NCI-H748 (cell line): ENCODE measurements around the gene GAD2.

Experiments
- DNase-seq: peaks from one replicate; lab custom pipeline; 2025; ENCODE audit not compliant: unreplicated experiment; lab: John Stamatoyannopoulos, UW

The GAD2 gene

GRCh38 chr10:26216585-26217395 lies at the start of gene GAD2:
Gene GAD2 (plus strand): TSS chr10:26216774. CDS start chr10:26216810, 36 bp downstream.
- DNase-seq = peak; percentile 58

GRCh38 chr10:26169466-26169865 lies 47.1 kb upstream of the GAD2 start:
- no peak for DNase-seq

- no peak for DNase-seq
These were observed 44.4 kb upstream of the GAD2 start for GRCh38 chr10:26172131-26172530.

DNA sequence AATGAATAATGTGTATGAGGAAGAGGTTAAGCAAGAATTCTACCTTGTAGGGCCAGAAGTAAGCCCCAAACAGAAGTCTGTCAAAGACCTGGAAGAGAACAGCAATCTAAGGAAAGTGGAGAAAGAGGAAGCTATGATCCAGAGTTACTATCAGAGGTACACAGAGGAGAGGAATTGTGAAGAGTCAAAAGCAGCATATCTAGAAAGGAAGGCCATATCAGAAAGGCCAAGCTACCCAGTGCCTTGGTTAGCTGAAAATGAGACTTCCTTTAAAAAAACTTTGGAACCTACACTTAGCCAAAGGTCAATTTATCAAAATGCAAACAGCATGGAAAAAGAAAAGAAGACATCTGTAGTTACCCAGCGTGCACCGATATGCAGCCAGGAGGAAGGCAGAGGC lies 42.7 kb upstream of the GAD2 start:
- no peak for DNase-seq

GRCh38 chr10:26177341-26177740 lies 39.2 kb upstream of the GAD2 start:
- DNase-seq = no peak

GRCh38 chr10:26194275-26194674 lies 22.3 kb upstream of the GAD2 start:
- DNase-seq = no peak

DNA sequence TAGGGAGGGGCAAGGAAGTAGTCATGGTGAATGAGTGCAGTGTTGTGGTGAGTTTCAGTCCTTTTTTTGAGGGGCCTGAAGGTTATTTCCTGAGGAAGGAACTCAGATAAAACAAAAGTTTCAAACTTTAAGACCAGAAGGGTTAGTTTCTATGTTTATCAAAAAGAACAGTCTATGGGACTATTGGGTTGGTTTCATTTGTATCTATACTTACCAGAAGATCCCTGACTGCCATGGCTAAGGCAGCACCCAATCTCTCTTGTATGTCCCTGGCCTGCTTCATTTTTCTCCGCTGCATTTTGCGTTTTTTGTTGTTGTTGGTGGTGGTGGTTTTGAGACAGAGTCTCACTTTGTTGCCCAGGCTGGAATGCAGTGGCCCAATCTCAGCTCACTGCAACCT lies 19.3 kb upstream of the GAD2 start:
- no peak for DNase-seq

- DNase-seq = no peak
These were observed 18.5 kb upstream of the GAD2 start for GRCh38 chr10:26198119-26198518.

- DNase-seq = peak; percentile 73
These were observed 16.7 kb upstream of the GAD2 start for GRCh38 chr10:26199841-26200240.

DNA sequence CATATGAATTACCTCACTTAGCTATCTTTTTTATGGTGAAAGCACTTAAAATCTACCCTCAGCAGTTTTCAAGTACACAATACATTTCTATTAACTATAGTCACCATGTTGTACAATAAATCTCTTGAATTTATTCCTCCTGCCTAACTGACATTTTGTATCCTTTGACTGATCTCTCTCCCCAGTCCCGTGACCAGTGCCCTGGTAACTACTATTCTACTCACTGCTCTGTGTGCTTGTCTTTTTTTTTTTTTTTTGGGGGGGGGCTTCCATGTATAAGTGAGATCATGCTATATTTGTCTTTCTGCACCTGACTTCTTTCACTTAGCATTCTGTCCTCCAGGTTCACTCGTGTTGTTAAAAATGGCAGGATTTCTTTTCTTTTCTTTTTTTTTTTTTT lies 11.4 kb upstream of the GAD2 start:
- DNase-seq = no peak

- no peak for DNase-seq
These were observed 4.7 kb upstream of the GAD2 start for GRCh38 chr10:26211781-26212444.

DNA sequence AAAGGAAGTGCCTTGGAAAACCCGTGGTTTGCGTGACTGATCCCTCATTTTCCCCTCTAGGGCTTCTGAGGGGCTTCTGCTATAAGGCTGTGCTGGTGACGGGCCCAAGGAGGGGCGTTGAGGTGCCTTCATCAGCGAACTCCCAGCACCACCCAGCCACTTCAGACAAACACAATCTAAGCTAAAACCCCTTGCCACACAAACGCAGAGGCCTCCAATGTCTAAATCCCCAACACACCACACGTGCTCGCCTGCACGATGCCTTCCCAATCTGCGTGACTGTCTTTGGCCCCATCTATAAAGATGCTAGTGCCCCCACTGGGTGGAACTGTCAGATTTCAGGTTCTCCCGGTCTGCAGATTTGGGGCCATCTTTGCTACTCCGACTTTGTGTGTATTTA lies 4.1 kb upstream of the GAD2 start:
- no peak for DNase-seq

DNA sequence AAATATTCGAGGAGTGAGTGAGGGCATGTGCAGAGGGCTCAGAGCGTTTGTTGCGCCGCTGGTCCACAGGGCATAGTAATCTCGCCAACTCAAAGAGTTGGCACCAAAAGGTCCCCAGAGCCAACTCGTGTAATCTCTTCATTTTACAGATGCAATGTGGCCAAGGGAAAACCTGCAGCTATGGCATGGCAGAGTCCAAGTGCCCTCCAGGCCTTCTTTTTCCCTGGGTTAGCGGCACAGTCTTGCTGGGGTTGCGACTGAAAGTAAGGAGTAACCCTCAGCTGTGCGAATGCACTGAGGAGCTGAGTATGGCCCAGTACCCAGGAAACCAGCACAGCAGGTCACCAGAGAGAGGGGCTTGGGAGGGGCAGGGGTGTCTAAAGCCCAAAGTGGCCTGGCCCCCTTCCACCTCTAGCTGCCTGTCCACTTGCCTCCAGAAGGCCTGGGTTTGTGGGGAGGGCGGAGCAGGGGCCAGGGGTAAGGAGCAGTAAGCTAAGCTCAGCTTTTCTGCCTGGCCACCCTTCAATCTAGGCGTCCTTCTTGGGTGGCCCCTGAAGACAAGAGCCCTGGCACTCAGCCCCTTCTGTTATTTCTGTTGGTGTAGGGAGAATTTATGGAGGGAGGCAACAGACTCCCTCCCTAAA lies 3.3 kb upstream of the GAD2 start:
- DNase-seq = peak; percentile 12

DNA sequence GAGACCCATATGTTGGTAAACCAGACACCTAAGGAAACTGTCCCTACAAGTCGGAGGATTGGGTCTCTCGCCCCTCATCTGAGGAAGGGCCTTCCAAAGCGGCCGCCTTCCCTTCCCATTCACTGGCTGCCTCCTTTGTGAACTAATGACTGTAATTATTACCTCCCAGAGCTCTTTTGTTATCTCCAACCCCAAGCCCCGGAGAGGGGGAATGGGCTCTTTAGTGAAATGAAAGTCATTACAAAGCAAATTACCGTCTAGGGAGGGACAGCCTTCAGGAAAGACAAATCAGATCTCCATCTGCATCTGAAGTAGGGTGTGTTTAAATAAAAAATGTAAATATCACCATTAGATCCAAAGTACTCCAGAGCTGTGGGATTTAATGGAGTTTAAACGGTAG lies 2.6 kb upstream of the GAD2 start:
- peak; percentile 97 for DNase-seq

- peak; percentile 72 for DNase-seq
These were observed 1.8 kb upstream of the GAD2 start for GRCh38 chr10:26214551-26215395.

DNA sequence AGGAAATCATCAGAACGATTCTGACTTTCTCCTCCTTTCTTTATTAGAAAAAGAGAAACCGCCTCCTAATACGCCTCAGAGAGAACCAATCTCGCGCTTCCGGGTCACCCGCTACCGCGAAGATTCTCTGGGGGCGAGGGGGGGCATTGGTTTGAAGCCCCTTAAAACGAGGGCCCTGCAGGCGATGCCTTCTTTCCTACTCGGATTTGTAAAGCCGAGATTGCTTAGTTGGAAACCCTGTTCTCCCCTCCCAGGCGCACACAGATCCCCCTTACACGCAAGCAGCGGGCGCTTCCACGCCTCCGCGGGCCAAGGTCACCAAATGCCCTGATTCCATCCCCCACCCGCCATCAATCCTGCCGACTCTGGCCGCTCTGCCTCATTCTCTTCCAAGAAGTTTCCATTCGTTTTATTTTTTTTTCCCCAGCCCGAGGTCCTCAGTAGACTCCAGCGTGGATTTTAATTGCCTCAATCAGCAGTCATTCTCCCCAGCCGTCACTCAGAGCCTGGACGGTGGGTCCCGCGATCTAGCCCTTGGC lies 1.1 kb upstream of the GAD2 start:
- peak; percentile 73 for DNase-seq

- DNase-seq = peak; percentile 87
These were observed 514 bp upstream of the GAD2 start for GRCh38 chr10:26215935-26216584.

GRCh38 chr10:26217396-26218086 lies 967 bp downstream of the GAD2 start:
- peak; percentile 74 for DNase-seq

DNA sequence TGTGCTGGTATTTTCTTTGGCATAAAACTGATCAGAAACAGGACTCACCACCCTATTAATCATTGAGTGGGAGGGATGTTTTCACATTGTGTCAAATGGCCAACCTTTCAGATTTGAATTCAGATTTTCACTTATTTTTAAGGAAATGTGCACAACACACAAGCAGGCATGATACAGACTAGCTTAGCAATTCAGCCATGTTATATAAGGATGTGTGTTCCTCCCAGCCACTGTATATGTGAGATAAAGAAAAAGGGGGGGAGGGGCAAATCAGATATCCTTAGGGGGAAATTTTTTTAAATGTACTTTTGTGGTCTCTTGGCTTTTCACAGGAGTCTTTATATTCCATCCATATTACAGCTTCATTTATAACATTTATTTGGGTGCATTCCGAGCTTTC lies 3.1 kb downstream of the GAD2 start:
- DNase-seq = no peak

- DNase-seq = no peak
These were observed 4.3 kb downstream of the GAD2 start for GRCh38 chr10:26220901-26221300.
